ENCODE results near the gene KRTAP29-1.
"Not testable (repeated sequence)": the region's sequence is repeated elsewhere in the genome, so short reads cannot be mapped to it uniquely, and the experiment has no call there.

Gene KRTAP29-1

DNA sequence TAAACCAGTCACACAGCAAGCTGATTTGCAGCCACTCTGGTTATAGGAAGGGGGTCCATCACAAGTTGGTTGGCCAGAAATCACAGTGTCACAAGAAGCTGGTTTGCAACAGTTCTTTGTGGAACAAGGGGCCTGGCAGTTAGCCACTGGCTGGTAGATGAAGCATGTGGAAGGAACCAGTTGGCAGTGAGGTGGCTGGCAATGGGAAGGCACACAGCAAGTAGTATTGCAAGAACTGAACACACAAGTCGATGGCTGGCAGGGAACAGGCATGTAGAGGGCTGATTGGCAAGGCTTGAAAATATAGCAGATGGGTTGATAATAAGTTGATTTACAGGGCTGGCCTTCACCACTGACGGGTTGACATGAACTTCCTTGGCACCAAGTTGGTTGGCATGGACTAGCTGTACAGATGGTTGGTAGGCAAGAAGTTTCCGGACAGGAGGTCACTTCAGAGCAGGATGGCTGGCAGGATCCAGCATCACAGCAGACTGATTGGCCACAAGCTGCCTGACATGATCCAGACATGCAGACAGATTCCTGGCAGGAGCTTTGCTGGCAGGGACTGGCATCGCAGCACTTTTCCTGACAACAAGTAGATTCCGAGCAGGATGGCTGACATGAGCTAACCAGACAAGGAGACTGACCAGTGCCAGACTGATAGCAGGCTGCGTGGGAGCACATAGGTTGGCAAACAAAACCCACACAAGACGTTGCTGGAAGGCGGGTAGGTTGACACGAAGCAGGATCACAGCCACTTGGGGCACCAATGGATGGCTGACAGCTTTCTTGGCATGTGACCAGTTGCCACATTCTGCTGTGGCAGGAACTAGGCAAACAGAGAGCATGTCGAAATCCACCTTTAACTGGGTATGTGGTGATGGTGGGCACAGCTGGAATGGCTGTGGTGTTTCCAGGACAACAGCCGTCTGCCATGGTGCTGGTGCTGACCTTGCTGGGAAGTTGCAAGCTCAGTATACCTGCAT, at the start of gene KRTAP29-1:
Gene KRTAP29-1 (minus strand): TSS at position 936 of the 986 bp plus-strand sequence. CDS start 0 bp downstream, at position 936.
- no peak for DNase-seq (ENCODE audit: low read depth)

DNA sequence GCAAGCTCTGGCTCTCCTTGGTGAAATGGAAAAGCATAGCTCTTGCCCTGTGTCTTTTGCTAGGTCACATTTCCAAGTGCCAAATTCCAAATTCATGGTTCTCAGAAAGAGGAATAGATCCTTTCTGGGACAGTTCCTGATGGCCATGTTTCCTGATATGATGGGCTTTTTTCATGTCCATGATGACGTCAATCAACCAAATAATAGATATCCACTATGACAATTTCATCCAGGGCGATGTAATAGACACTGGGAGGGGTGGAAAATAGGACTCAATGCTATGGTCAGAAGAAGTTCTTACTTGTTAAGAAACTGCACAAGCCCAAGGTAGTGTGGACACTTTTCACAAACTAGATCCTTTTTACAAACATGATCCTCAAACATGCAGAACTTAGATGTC, 48.5 kb upstream of the KRTAP29-1 start:
- DNase-seq (ENCODE audit: low read depth): no peak

DNA sequence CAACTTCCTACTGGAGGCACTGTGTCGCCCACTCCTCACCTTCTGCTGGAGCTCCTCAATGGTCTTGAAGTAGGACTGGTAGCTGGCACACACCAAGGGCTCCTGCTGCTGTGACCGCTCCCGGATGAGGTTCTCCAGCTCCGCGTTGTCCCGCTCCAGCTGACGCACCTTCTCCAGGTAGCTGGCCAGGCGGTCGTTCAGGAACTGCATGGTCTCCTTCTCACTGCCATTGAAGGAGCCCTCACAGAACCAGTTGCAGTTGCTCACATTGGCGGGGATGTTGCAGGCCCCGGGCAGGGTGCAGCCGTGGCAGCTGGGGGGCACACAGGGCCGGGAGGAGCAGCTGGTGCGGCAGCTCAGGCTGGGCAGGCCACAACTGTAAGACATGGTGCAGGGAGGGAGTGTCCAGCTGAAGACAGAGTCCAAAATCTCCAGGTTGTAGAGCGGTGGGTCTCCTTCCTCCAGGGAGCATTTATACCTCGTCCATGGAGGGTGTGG, 47.8 kb upstream of the KRTAP29-1 start, which contains the start of gene KRT33A:
Gene KRT33A (minus strand): TSS at position 448 of the 498 bp plus-strand sequence. CDS start 61 bp downstream, at position 387.
- DNase-seq (ENCODE audit: low read depth): not testable (repeated sequence)

- DNase-seq (ENCODE audit: low read depth): no peak
Measured at GRCh38 chr17:41347869-41348760, 45.5 kb upstream of the KRTAP29-1 start.

- not testable (repeated sequence) for DNase-seq (ENCODE audit: low read depth)
Measured at GRCh38 chr17:41346421-41346820, 43.8 kb upstream of the KRTAP29-1 start.

DNA sequence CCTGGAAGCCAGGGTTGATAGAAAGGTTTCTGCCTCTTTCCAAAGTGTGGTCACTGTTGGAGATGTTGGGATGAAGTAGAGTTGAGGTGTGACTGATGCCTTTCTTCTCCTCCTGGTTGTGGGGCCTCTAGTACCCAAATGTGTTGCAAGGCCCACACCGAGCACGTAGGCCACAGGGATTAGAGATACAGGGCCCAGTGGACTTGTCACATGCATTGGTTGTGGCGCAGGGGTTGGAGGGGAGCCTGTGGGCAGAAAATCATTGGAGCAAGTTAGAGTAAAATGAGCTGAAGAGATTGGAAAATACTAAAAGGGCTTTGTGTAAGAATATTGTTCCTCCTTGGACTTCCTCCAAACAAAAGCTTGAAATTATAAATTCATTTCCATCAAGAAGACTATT, 43.3 kb upstream of the KRTAP29-1 start:
- no peak for DNase-seq (ENCODE audit: low read depth)

DNA sequence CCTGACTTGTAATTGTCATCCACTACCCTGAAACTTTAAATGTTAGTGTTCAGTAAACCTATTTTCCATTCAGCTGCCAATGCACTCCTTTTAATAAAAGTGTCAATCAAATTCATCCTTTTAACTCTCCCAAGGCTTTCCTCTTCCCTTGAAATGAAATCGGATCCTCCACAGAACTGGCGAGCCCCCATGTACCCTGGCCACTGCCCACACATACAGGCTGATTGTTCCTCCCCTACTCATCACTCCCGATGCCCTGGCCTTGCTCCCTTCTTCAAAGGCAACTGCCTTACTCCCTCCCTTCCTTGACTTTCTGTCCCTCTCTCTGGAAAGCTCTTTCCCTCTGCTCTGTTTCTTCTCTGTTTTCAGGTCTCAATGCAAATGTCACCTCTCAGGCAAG, 40.4 kb upstream of the KRTAP29-1 start:
- DNase-seq (ENCODE audit: low read depth): no peak

DNA sequence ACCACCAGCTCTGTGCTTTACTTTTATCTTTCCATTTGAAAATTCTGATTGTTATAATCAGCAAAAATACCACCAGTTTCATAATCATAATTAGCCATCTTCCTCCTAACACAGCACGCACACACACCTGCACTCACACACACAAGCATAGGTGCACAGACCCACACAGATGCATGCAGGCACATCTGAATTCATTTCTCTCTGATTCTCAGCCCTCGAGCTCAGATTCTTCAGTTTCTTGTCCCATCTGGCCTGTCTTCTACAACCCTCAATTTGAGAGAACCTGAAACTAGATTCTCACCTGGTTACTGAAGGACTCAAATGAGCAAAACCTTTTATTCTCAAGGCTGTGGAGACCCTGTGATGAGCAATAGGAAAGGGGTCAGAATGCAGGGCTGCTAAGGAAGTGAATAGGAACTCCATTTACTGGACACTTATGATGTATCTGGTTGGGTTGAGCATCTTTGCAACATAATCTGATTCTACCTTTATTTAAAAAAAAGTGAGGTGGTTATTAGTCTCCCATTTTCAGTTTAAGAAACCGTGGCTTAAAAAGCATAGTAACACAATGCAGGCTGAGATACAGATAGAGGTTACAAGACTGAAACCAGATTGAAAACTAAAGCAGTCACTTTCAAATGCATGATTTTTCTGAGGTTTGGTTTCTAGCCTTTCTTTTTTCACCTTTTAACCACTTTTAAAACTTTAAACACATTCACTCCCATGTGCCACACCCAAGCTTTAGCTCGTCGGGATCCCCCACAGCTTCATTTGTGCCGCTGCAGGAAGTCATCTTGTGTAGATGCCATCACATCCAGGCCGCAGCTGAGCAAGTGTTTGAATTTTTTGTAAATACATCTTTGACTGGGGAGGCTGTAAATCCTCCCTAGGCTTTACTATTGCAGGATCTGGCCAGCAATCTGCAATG, 38.5 kb upstream of the KRTAP29-1 start:
- DNase-seq (ENCODE audit: low read depth): no peak

- no peak for DNase-seq (ENCODE audit: low read depth)
Measured at GRCh38 chr17:41340494-41340893, 37.8 kb upstream of the KRTAP29-1 start.

DNA sequence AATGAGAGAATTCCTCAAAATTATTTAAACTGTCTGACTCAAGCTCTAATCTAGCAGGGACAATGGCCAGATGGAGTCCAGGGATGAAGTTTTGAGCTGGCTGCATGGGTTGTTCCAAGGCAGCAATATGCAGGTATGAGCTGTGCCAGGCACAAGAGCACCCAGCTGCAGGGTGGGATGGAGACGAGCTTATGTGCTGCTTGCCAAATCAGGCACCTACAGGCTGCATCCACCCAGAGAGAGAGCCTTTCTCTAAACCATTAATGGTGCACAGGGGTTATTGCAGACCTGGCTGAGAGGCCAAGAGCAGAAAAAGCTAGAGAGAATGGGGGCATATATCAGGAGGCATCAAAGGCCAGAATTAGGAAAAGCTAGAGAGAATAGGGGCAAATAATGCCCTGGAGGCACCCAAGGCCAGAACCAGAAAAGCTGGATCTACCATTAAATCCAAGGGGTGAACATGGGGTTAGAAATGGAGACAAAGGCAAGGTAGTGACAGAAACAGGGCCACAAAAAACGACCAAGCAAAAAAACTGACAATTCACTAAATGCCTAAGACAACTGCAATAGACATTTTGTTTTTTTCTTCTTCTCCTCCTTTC, 37.0 kb upstream of the KRTAP29-1 start:
- no peak for DNase-seq (ENCODE audit: low read depth)

DNA sequence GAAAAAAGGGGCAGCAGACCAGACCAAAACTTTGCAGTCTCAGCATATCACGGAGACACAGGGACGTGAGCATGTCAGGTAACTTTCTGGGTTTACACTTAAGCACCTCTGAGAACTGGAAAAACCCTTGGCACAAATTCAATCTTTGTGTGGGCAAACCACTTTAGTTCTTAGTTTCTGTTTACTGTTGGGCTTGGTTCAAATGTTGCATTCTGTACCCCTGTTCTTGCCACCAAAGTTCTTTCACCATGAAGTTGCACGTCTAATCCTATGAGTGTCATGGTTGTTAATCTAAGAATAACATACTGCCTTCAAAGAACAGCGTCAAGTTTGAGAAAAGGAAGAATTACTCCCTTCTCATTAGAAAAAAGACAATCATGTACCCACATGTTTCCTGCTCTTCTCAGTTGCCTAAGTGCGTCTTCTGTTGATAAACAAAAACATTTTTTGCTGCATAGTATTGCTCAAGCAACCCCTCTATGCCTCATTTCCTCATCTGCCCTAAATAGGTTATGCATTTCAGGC, 36.4 kb upstream of the KRTAP29-1 start:
- no peak for DNase-seq (ENCODE audit: low read depth)

- no peak for DNase-seq (ENCODE audit: low read depth)
Measured at GRCh38 chr17:41335747-41336146, 33.1 kb upstream of the KRTAP29-1 start.

- DNase-seq (ENCODE audit: low read depth): no peak
Measured at GRCh38 chr17:41334385-41335305, 32.0 kb upstream of the KRTAP29-1 start.

DNA sequence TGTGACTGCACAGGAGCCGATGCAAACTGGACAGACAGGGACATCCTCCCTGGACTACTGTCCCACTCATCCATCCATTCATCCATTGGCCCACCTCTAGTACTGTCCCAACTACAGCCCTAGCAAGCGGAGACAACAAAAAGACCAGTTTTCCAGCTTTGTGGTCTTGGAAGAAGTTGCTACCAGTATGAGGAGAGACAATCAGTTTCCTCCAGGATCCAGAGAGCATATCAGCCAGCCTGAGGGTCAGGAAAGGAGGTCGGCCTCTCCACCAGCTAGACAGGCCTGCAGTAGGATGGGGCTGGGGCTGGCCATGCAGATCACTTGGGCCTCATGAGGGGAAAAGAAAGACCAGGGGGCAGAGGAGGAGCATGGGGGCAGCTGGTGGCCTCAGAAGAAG, 31.2 kb upstream of the KRTAP29-1 start:
- no peak for DNase-seq (ENCODE audit: low read depth)

GRCh38 chr17:41333098-41333497, 30.4 kb upstream of the KRTAP29-1 start:
- no peak for DNase-seq (ENCODE audit: low read depth)

GRCh38 chr17:41332239-41332638, 29.6 kb upstream of the KRTAP29-1 start:
- no peak for DNase-seq (ENCODE audit: low read depth)

GRCh38 chr17:41331606-41332005, 29.0 kb upstream of the KRTAP29-1 start:
- DNase-seq (ENCODE audit: low read depth): no peak

DNA sequence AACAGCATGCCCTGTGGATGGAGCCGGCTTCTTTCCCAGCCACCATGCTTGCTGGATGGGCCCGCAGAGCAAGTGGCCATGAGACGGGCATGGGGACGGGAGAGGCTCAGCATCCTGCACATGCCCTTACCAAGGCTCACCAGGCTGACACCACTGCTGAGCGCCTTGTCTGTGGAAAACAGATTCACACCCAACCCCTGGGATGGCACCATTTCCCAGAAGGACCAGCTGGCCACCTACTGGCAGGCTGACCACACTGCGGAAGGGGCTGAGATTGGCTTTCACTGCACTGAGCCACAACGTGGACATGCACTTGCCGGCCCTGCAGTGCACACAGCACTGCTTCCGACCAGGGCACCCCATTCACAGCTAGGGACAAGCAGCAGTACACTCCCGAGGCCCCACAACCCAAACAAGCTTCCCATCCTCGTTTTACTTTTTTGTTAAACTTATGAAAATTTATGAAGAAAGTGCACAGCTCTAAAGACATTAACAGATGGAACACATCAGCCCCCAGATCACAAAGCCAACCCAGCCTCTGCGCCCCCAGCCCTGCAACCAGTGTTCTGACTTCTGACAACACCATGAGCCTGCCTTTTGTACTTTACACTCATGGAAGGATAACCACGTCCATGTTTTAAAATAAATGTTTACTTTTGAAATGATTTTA, 26.8 kb upstream of the KRTAP29-1 start:
- no peak for DNase-seq (ENCODE audit: low read depth)

- DNase-seq (ENCODE audit: low read depth): no peak
Measured at GRCh38 chr17:41328207-41328606, 25.6 kb upstream of the KRTAP29-1 start.
